NCI-H345 treated with DMSO at 0.1 percent for 48 hours (cell line): ENCODE results near the gene ZNRF1.
"Not testable (repeated sequence)": the region's sequence is repeated elsewhere in the genome, so short reads cannot be mapped to it uniquely, and the experiment has no call there.

ENCODE experiments used
- DNase-seq: peaks from one replicate; lab custom pipeline; 2025; ENCODE audit not compliant: unreplicated experiment; lab: John Stamatoyannopoulos, UW

ZNRF1 gene

DNA sequence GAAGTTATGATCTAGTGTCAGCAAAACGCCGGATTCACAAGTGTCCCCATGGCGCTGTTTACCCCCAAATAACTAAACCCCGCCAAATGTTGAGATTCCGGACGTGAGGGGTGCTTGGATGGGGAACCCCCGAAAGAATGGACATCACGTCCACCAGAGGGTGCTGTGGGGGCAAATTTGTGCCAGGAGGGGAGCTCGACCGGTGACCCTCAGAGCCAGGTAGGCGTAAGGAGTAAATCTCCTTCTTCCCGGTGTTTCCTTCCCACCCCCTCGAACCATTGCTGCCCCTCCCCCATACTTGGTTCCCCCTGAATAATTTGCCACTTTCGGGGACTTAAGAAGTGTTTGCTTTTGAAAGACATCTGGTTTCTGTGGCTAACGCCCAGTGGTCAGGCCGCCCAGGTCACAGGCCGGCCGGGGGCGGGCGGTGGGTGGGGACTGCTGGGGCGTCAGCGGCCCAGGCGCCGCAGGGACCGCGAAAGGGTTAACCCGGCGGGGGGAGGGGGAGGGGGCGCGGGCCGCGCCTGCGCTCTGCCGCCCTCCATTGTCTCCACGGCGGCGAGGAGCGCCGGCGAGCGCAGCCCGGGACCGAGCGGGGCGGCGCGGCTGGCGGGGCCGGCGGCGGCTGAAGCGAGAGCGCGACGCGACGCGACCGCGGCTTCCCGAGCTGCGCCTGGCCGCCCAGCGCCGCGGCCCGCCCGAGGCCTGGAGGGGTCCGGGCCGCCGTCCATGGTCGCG, at the start of gene ZNRF1:
ZNRF1 (plus strand) TSS at position 544 of the 738 bp plus-strand sequence. CDS start 648 bp downstream, outside the sequence.
- peak; percentile 28 for DNase-seq

DNA sequence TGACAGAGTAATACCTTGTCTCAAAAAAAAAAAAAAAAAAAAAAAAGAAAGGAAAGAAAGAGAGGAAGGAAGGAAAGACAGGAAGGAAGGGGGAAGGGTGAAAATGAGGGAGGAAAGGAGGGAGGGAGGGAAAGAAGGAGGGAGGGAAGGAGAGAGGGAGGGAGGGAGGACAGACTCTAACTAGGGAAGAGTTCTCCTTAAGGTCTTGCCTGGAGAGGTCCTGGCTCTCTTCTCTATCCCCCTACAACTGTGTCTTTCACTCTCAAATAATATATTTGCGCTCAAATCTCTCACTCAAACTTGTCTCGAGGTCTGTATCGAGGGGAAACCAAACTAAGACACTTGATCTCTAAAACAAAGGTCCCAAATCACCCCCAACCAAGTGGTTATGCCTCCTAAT, 49.5 kb upstream of the ZNRF1 start:
- no peak for DNase-seq

DNA sequence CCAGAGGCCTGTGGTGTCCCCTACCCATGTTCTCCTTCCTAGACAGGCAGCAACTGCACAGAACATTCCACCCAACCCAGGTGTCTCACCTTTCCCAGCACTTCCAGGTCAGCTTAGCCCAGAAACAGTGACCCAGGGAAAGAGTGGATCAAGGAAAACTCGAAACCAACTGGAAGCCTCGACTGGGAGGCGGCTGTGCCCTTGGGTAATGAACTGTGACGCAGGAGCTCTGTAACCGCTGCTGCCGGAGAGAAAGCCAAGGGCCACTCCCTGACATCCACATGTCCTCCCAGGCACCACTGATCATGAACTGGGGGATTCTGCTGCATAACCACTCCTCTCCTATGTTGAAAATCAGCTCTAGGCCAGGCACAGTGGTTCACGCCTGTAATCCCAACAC, 48.3 kb upstream of the ZNRF1 start:
- DNase-seq: no peak

- no peak for DNase-seq
Observed at GRCh38 chr16:74951206-74951605, 47.6 kb upstream of the ZNRF1 start.

DNA sequence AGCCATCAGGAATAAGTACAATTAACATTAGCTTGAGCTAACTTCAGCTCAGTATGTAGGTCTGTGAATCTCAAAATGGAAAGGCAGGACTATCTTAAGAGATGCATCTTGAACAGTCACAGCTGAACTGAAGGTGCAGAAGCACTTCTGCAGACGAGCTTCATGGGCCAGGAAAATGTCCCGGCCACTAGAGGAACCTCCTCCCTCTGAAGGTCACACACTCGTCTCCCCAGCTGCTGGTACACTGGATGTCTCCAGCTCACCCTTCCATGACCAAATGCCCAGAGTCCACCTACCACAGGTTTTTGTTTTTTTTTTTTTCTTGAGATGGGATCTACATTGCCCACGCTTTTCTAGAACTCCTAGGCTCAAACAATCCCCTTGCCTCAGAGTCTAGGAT, 47.1 kb upstream of the ZNRF1 start:
- no peak for DNase-seq

GRCh38 chr16:74954763-74955162, 44.1 kb upstream of the ZNRF1 start:
- DNase-seq: no peak

DNA sequence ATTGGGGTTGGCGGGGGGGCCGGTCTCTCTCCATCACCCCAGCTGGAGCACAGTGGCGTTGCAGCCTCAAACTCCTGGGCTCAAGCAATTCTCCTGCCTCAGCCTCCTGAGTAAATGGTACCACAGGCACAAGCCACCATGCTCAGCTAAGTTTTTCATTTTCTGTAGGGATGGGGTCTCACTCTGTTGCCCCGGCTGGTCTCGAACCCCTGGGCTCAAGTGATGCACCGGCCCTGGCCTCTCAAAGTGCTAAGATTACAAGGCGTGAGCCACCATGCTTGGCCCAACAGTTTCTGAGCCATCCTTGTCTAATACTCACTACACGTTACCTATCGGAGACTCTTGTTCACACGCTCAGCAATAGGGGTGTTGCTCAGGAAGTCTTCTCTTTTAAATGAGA, 25.5 kb upstream of the ZNRF1 start:
- DNase-seq: no peak

DNA sequence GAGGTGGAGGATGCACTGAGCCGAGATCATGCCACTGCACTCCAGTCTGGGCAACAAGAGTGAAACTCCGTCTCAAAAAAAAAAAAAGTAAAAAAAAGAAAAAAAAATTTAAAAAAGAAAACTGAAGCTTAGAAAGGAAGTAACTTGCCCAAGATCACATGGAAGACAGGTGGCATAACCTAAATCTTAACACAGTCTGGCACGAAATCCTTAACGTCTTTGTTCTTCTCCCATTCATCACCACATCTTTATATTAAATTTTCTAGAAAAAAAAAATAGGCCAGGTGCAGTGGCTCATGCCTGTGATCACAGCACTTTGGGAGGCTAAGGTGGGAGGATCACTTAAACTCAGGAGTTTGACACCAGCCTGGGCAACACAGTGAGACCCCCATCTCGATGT, 23.2 kb upstream of the ZNRF1 start:
- DNase-seq: no peak

GRCh38 chr16:74982256-74982655, 16.6 kb upstream of the ZNRF1 start:
- no peak for DNase-seq

- no peak for DNase-seq
Observed at GRCh38 chr16:74984194-74984528, 14.7 kb upstream of the ZNRF1 start.

DNA sequence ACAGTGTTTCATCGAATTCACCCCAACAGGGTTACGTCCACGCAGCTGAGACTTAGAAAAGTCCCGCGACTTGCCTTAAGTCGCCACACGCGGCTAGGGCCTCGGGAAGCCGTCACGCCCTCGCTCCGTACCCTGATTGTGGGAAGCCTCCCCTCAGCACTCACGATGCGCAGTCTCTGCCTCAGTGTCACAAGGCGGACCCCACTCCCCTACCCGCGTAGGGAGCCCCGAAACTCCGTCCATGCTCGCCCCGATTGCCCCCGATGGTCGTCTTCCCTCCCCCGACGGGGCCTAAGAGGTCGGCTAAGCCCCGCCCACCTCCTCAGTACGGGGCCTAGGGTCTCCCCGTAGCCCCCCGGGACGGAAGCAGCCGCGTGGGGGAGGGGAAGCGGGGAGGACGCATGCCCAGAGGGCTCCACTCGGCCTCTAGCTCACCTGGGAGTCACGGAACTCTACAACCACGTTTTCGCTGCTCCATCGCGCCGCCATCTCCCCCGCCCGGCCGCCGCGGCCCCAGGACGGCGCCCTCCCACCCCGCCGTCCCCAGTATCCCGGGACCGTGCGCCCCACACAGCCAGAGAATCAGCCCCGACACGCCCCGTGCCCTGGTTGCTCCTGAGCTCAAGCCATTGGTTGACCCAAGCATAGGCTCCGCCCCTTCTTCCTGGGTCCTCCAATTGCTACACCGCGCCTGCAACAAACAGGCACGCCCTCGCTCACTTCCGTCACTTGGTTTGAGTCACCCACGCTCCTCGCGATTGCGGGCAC, 14.1 kb upstream of the ZNRF1 start, which contains the start of gene WDR59:
WDR59 (minus strand) TSS at position 595 of the 768 bp plus-strand sequence; CDS start at position 489, 106 bp downstream.
- peak; percentile 86 for DNase-seq

GRCh38 chr16:74987027-74987681, 11.7 kb upstream of the ZNRF1 start:
- no peak for DNase-seq

- not testable (repeated sequence) for DNase-seq
Observed at GRCh38 chr16:74989864-74990263, 9.0 kb upstream of the ZNRF1 start.

GRCh38 chr16:74990832-74991231, 8.0 kb upstream of the ZNRF1 start:
- DNase-seq: no peak

DNA sequence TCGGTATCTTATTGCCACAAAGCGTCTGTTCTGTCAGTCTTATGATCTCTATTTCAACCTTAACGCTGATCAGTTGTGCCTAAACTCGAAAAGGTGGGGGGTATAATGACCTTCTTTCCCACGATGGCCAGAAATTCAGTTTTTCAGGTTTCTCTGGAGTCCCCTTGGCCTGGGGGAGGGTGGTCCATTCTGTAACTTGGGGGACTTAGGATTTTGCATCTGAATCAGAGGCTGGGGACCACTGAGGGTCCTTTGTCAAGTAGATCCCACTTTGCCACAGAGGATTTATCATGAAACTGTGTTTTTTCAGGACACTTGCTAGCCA, 7.6 kb upstream of the ZNRF1 start:
- DNase-seq: no peak

GRCh38 chr16:74991593-74992403, 7.0 kb upstream of the ZNRF1 start:
- no peak for DNase-seq

GRCh38 chr16:74995986-74996385, 2.8 kb upstream of the ZNRF1 start:
- no peak for DNase-seq

DNA sequence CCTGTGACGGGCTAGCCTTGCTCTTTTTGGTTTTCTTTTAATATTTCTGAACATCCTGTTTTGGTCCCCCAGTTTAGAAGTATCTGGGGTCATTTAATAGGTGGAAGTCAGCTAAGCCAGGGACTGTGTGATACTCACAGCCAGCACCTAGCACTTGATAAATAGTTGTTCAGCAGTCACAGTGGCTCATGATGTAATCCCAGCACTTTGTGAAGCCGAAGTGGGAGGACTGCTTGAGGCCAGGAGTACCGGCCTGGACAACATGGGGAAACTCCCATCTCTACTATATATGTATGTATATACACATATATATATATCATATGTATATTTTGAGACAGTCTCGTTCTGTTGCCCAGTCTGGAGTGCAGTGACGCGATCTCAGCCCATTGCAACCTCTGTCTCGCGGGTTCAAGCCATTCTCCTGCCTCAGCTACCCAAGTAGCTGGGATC, 1.8 kb upstream of the ZNRF1 start:
- DNase-seq: no peak

- no peak for DNase-seq
Observed at GRCh38 chr16:74999219-74999608, 390 bp downstream of the ZNRF1 start.

- peak; percentile 32 for DNase-seq
Observed at GRCh38 chr16:74999609-75000480, 1.0 kb downstream of the ZNRF1 start.
